ENCODE data around the gene DMPK.
A peak's percentile ranks its signal among the peaks of the same experiment; 100 is the strongest.
"Not testable (repeated sequence)": the region's sequence is repeated elsewhere in the genome, so short reads cannot be mapped to it uniquely, and the experiment has no call there.

The DMPK gene

DNA sequence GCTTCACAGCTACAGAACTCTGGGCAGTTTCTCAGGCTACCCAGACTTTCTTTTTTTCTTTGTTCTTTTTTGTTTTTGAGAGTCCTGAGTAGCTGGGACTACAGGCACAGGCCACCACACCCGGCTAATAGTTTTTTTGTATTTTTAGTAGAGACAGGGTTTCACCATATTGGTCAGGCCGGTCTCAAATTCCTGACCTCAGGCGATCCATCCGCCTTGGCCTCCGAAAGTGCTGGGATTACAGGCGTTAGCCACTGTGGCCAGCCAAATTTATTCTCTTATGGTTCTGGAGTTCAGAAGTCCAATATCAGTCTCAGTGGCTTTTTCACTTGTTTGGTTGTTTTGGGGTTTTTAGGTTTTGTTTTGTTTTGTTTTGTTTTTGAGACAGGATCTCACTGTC is 36.7 kb downstream of the DMPK start:
- no peak for DNase-seq (ENCODE audit: low spot score)

DNA sequence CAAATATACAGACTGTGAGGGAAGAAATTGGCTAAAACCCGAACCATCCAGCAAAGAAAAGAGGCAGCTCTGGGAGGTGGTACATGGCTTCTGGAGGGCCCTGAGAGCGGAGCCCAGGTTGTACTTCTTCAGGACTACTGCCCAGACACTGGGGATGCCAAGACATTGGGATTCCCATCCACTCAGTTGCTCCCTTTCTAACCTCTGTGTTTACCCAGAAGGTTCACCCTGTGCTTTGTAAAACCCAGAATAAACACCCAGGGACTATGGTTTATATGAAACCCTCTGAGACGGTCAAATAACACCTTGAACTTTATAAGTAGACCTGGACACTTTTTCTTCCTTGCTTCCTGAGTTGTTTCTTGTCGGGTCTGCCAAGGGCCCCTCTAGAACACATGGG is 39.3 kb downstream of the DMPK start:
- no peak for DNase-seq (ENCODE audit: low spot score)

DNA sequence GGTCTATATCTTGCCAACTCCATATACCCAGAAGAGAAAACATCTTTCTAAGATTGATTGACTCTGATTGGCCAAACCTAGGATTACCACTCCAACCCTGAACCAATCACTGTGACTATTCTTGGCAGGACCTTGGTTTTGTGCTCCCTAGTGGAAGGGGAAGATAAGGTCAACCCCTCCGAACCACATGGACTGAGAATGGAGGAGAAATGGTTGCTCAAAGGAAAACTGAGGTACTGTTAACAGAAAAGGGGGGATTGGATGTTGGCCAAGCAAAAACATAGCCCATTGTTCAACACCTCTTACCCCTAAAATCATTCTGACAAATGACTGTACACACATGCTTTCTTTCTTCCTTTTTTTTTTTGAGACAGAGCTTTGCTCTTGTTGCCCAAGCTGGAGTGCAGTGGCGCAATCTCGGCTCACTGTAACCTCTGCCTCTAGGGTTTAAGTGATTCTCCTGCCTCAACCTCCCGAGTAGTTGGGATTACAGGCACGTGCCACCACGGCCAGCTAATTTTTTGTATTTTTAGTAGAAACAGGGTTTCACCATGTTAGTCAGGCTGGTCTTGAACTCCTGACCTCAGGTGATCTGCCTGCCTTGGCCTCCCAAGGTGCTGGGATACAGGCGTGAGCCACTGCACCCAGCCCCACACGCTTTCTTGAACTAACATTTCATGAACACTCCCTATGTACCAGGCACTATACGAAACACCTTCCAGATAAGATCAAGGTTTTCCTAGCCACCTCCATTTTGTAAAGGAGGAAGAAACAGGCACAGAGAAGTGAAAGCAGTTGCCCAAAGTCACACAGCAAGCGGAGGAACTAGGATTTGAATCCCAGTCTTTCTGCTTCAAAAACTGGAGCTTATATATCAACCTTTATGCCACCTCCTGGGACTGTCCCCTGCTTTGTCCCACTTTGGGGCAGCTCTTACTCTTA is 42.5 kb downstream of the DMPK start:
- no peak for DNase-seq (ENCODE audit: low spot score)

DNA sequence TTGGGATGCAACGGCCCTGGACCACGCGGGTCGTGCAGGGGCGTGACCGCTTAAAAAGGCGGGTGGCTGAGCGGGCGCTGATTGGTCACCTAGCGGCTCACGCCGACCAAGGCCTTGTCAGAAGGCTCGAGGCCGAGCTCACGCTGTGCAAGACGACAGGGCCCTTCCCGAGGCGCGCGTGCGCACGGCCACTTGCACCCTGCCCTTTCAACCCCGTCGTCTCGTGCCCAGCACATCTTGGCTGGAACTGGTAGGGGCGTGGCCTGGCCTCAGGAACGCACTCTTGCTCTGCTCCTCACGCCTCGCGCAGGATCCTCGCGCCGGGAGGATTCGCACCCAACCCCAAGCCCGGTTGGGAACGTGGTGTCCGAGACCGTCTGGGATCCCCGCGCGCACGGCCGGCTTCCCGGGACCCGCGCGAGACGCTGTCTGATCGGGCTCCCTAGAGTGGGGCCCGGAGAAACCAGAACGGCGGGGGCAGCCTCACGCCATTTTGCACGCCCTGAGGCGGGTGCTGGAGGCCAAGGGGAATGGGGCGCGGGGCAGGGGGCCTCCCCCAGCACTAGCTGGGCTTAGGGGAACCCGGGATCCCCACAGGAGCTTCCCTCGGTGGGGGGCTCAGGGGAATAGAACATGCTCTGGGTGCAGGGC is 49.0 kb downstream of the DMPK start, which contains the start of gene MEIOSIN:
Gene MEIOSIN, plus strand, starts transcription at position 280 of the 651 bp plus-strand sequence. CDS start 1,938 bp downstream, outside the sequence.
- no peak for DNase-seq (ENCODE audit: low spot score)

- DNase-seq (ENCODE audit: low spot score): peak; percentile 99
Measured at GRCh38 chr19:45730368-45731288, 51.7 kb downstream of the DMPK start, which contains the start of gene FBXO46. Gene FBXO46 (minus strand): TSS chr19:45730896. CDS start chr19:45713495, 17,401 bp downstream.

DNA sequence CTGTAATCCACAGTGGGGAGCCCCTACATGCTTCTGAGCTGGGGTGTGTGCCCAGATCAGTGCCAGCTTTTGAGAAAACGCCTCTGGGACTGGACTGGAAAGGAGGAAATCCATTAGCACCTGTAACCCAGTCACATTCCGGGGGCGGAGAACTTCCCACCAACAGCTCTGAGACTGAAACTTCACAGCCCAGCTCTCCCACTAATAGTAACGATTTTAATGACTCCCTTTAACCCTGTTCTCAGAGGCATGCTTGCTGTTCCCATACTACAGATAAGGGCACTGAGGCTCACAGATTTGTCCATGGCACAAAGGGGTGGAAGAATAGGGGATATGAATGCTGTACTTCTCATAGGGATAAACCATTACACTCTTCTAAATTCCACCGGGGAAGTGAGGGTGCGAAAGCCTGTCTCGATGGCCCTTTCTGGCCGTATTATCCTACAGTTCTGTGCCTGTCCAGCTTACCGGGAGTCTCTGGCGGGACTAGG is 52.4 kb downstream of the DMPK start:
- DNase-seq (ENCODE audit: low spot score): no peak

DNA sequence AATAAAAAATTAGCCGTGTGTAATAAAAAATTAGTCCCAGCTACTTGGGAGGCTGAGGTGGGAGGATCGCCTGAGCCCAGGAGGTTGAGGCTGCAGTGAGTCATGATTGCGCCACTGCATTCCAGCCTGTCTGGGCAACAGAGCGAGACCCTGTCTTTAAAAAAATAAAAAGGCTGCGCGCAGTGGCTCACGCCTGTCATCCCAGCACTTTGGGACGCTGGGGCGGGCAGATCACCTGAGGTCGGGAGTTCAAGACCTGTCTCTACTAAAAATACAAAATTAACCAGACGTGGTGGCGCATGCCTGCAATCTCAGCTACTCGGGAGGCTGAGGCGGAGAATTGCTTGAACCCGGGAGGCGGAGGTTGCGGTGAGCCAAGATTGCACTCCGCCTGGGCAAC is 53.6 kb downstream of the DMPK start:
- not testable (repeated sequence) for DNase-seq (ENCODE audit: low spot score)

DNA sequence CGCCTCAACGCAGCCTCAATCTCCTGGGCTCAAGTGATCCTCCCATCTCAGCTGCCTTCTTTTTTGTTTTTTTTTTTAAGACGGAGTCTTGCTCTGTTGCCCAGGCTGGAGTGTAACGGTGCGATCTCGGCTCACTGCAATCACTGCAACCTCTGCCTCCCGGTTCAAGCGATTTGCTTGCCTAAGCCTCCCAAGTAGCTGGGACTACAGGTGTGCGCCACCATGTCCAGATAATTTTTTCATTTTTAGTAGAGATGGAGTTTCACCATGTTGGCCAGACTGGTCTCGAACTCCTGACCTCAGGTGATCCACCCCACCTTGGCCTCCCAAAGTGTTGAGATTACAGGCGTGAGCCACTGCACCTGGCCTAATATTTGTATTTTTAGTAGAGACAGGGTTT is 62.2 kb downstream of the DMPK start:
- DNase-seq (ENCODE audit: low spot score): not testable (repeated sequence)

Measured in globus pallidus (tissue), 1 donor.